GM23338 (cell line): ENCODE data around the gene SCN2B. TPM values are rescaled to one million over a fixed set of nuclear protein-coding genes. Genes with fewer than 3 reads are reported as not detected.

ENCODE experiments used
- ATAC-seq: fragments of 200-7000 bp; cut with Tn5 transposase; 3 replicates; pipeline ENCODE4 v1.9.1; 2020
- DNase-seq: peaks from one replicate; pipeline ENCODE4 v3.0.0-alpha.2; 2015; ENCODE audit warnings: low spot score
- H2AFZ ChIP-seq: fragments of 200-600 bp; sonication (generic); 2 replicates; pipeline ENCODE4 v1.8.0; 2016; ENCODE audit warnings: antibody characterized with exemption, mild to moderate bottlenecking, moderate library complexity
- H3F3A ChIP-seq: fragments of 200-600 bp; sonication (generic); replicated peaks from 2 replicates; pipeline ENCODE4 v1.8.0; 2017; ENCODE audit warnings: antibody characterized with exemption, mixed run types, low read depth
- H3K27ac ChIP-seq: fragments of 200-600 bp; sonication (generic); 2 replicates; pipeline ENCODE4 v1.6.1; 2016; ENCODE audit warnings: low read depth
- H3K27me3 ChIP-seq: fragments of 200-600 bp; sonication (generic); 2 replicates; pipeline ENCODE4 v1.8.0; 2016; ENCODE audit warnings: mild to moderate bottlenecking, mixed run types, moderate library complexity; ENCODE audit not compliant: insufficient read depth
- H3K36me3 ChIP-seq: fragments of 200-600 bp; sonication (generic); 2 replicates; pipeline ENCODE4 v1.8.0; 2016; ENCODE audit warnings: mild to moderate bottlenecking; ENCODE audit not compliant: insufficient read depth
- H3K4me1 ChIP-seq: fragments of 200-600 bp; sonication (generic); 2 replicates; pipeline ENCODE4 v1.8.0; 2016; ENCODE audit warnings: mild to moderate bottlenecking, moderate library complexity; ENCODE audit not compliant: insufficient read depth
- H3K4me2 ChIP-seq: fragments of 200-600 bp; sonication (generic); 2 replicates; pipeline ENCODE4 v1.7.1; 2017; ENCODE audit warnings: mixed run types
- H3K4me3 ChIP-seq: fragments of 200-600 bp; sonication (generic); 2 replicates; pipeline ENCODE4 v1.6.1; 2016; ENCODE audit warnings: mixed run types
- H3K79me2 ChIP-seq: fragments of 200-600 bp; sonication (generic); replicated peaks from 2 replicates; pipeline ENCODE4 v1.8.0; 2017; ENCODE audit warnings: mild to moderate bottlenecking; ENCODE audit not compliant: insufficient read depth
- H3K9me2 ChIP-seq: fragments of 200-600 bp; sonication (generic); 2 replicates; pipeline ENCODE4 v1.8.0; 2017; ENCODE audit not compliant: insufficient read depth
- H4K20me1 ChIP-seq: fragments of 200-600 bp; sonication (generic); replicated peaks from 2 replicates; pipeline ENCODE4 v1.8.0; 2017; ENCODE audit warnings: mild to moderate bottlenecking; ENCODE audit not compliant: insufficient read depth
- H3K27ac Mint-ChIP-seq: 2 replicates; pipeline ENCODE4 v1.8.0; 2020; ENCODE audit warnings: inconsistent platforms, mild to moderate bottlenecking, moderate library complexity, mixed read lengths
- H3K27me3 Mint-ChIP-seq: 3 replicates; pipeline ENCODE4 v1.8.0; 2022; ENCODE audit warnings: low read depth, mild to moderate bottlenecking, moderate library complexity, mixed read lengths, inconsistent platforms; ENCODE audit not compliant: insufficient read depth, poor library complexity
- H3K36me3 Mint-ChIP-seq: 3 replicates; pipeline ENCODE4 v1.8.0; 2021; ENCODE audit warnings: low read depth, mild to moderate bottlenecking, inconsistent platforms, moderate library complexity, mixed read lengths
- H3K4me1 Mint-ChIP-seq: 3 replicates; pipeline ENCODE4 v1.8.0; 2020; ENCODE audit warnings: mild to moderate bottlenecking, inconsistent platforms, mixed read lengths
- H3K4me3 Mint-ChIP-seq: 3 replicates; pipeline ENCODE4 v1.8.0; 2021; ENCODE audit warnings: moderate library complexity, mild to moderate bottlenecking, inconsistent platforms, mixed read lengths
- H3K9me3 Mint-ChIP-seq: 3 replicates; pipeline ENCODE4 v1.8.0; 2020; ENCODE audit warnings: moderate library complexity, mild to moderate bottlenecking, inconsistent platforms, mixed read lengths
- CREB1 ChIP-seq: fragments of 250-450 bp; sonication (Bioruptor Pico); IDR thresholded peaks from 2 replicates; pipeline ENCODE4 v1.5.0; 2020; ENCODE audit warnings: low read depth, mild to moderate bottlenecking, moderate library complexity
- CTCF ChIP-seq, 2 experiments: fragments of 200-600 bp in 1 of 2; sonication (generic) in 1 of 2; conservative IDR thresholded peaks; 2 replicates each; pipeline versions ENCODE4 v1.5.1 to v1.6.1; 2016 to 2017; ENCODE audit warnings: antibody characterized with exemption in 2 of 2, low read depth in 2 of 2, mild to moderate bottlenecking in 2 of 2, moderate library complexity in 1 of 2
- ETS1 ChIP-seq: IDR thresholded peaks from 2 replicates; pipeline ENCODE4 v1.6.1; 2016; ENCODE audit warnings: antibody characterized with exemption
- EZH2 ChIP-seq: fragments of 200-600 bp; sonication (generic); IDR thresholded peaks from one replicate; pipeline ENCODE4 v1.8.0; 2017; ENCODE audit warnings: antibody characterized with exemption, mild to moderate bottlenecking, low read depth; ENCODE audit not compliant: unreplicated experiment
- EZH2phosphoT487 ChIP-seq: fragments of 200-600 bp; sonication (generic); IDR thresholded peaks from one replicate; pipeline ENCODE4 v1.8.1; 2018; ENCODE audit warnings: antibody characterized with exemption; ENCODE audit not compliant: unreplicated experiment
- JUNB ChIP-seq: IDR thresholded peaks from one replicate; pipeline ENCODE4 v1.6.1; 2016; ENCODE audit warnings: antibody characterized with exemption; ENCODE audit not compliant: unreplicated experiment
- NANOG ChIP-seq: IDR thresholded peaks from 2 replicates; pipeline ENCODE4 v1.6.1; 2016; ENCODE audit warnings: antibody characterized with exemption, borderline replicate concordance
- POLR2AphosphoS5 ChIP-seq: IDR thresholded peaks from 2 replicates; pipeline ENCODE4 v1.6.1; 2016; ENCODE audit warnings: antibody characterized with exemption, low read depth
- STAT1 ChIP-seq: IDR thresholded peaks from one replicate; pipeline ENCODE4 v1.6.1; 2016; ENCODE audit warnings: antibody characterized with exemption; ENCODE audit not compliant: unreplicated experiment
- ZNF114 ChIP-seq: fragments of 250-450 bp; sonication (Bioruptor Pico); IDR thresholded peaks from 2 replicates; pipeline ENCODE4 v1.5.0; 2020; ENCODE audit warnings: mild to moderate bottlenecking, moderate library complexity
- ZNF331 ChIP-seq: fragments of 250-450 bp; sonication (Bioruptor Pico); IDR thresholded peaks from 2 replicates; pipeline ENCODE4 v1.5.0; 2020; ENCODE audit warnings: low read depth, mild to moderate bottlenecking, moderate library complexity
- ZNF462 ChIP-seq: fragments of 250-450 bp; sonication (Bioruptor Pico); IDR thresholded peaks from 2 replicates; pipeline ENCODE4 v1.5.0; 2020; ENCODE audit warnings: mild to moderate bottlenecking, moderate library complexity
- polyA plus RNA-seq: library from polyadenylated mRNA; unstranded; fragments of >200 nt; fragmentation: Nextera tagmentation; extraction: Ambion mirVana; gene quantifications from 2 replicates; pipeline ENCODE4 v1.2.1, GENCODE V29; 2016
- total RNA-seq: library from RNA; depleted of rRNA; stranded (reverse); fragments of >200 nt; shearing (Covaris generic); gene quantifications from 2 replicates; pipeline ENCODE4 v1.2.3, GENCODE V29; 2014

The SCN2B gene
- total and polyA plus RNA-seq, 2 experiments from 2014 or later = 0.03 TPM; not detected in 1

- Mint-ChIP-seq H3K4me1 (peaks cover 13% of the 10 kb centered on the region), H3K27me3 (peaks cover 3% of the 10 kb centered on the region), H3K27ac (no peak overlapping the region), H3K9me3 (no peaks in the 10 kb centered on the region), H3K36me3 (no peaks in the 10 kb centered on the region), H3K4me3 (no peak overlapping the region)
- Histone ChIP-seq H3K36me3 (no peaks in the 10 kb centered on the region), H2AFZ (no peak overlapping the region), H3K4me3 (no peak overlapping the region), H3K79me2 (no peaks in the 10 kb centered on the region), H4K20me1 (no peaks in the 10 kb centered on the region), H3K27me3 (no peaks in the 10 kb centered on the region), H3K27ac (no peak overlapping the region), H3K4me2 (no peak overlapping the region), H3F3A (no peaks in the 10 kb centered on the region), H3K9me2 (no peaks in the 10 kb centered on the region), H3K4me1 (peaks cover 14% of the 10 kb centered on the region; the same call in 1 of the 2 replicates)
- DNase-seq (no peak), ATAC-seq (no peak)
- no peak for TF ChIP-seq NANOG
- no peak for TF ChIP-seq CREB1 (CRISPR knock-in tag)
- TF ChIP-seq ZNF331 = no peak
- TF ChIP-seq JUNB = no peak
- no peak for TF ChIP-seq EZH2
- TF ChIP-seq ZNF114 (CRISPR knock-in tag) = no peak
- no peak for TF ChIP-seq EZH2phosphoT487
- TF ChIP-seq POLR2AphosphoS5 = no peak
- no peak for TF ChIP-seq STAT1
- no peak for TF ChIP-seq CTCF (conservative IDR thresholded peaks at IDR 0.05; ENCODE audit: low read depth in 2 of 2)
- no peak for TF ChIP-seq ZNF462
- no peak for TF ChIP-seq ETS1
Observed at GRCh38 chr11:118120793-118121192, 55.6 kb downstream of the SCN2B start.
